Urinary bladder (tissue), 4 donors: ENCODE results near the gene MARCHF3. TPM values are rescaled to one million over a fixed set of nuclear protein-coding genes. Genes with fewer than 3 reads are reported as not detected.

Experiments used
- DNase-seq: peaks from one replicate; pipeline ENCODE4 v3.0.0-alpha.2; 2015; ENCODE audit errors: extremely low spot score
- H3K27ac ChIP-seq: one replicate; pipeline ENCODE4 v1.5.1; 2013; ENCODE audit warnings: low read depth, mild to moderate bottlenecking, moderate library complexity
- H3K36me3 ChIP-seq: one replicate; pipeline ENCODE4 v1.6.1; 2013; ENCODE audit warnings: mild to moderate bottlenecking, moderate library complexity; ENCODE audit not compliant: insufficient read depth
- H3K4me1 ChIP-seq: one replicate; pipeline ENCODE4 v1.6.1; 2013; ENCODE audit warnings: mild to moderate bottlenecking, moderate library complexity; ENCODE audit not compliant: insufficient read depth
- H3K4me3 ChIP-seq: one replicate; pipeline ENCODE4 v1.5.1; 2013; ENCODE audit warnings: low read depth, low read length
- WGBS: extraction: QIAGEN DNeasy Blood & Tissue Kit; methylation state at CpG from one replicate; pipeline ENCODE4 v1.1.7; 2013; 5-methylcytosine and 5-hydroxymethylcytosine counted together
- polyA plus RNA-seq: library from polyadenylated mRNA; stranded (reverse); fragments of 200-250 nt; gene quantifications from one replicate; pipeline ENCODE4 v1.2.3, GENCODE V29; 2013
- total RNA-seq: library from RNA; depleted of rRNA; stranded (reverse); fragments of >200 nt; gene quantifications from one replicate; pipeline ENCODE4 v1.2.3, GENCODE V29; 2014
- donor health status: healthy with polysubstance abuse.
- donor health status: healthy.

Gene MARCHF3
- total and polyA plus RNA-seq, 2 donors, result 8.6 to 9.2 TPM

- WGBS, result 46% methylated on average over 4 of the region's 4 CpGs
- Histone ChIP-seq H3K4me3 (no peak overlapping the region), H3K27ac (no peak overlapping the region), H3K4me1 (no peaks in the 10 kb centered on the region), H3K36me3 (no peaks in the 10 kb centered on the region)
- DNase-seq, result no peak
Measured at GRCh38 chr5:127001621-127002296, 28.6 kb downstream of the MARCHF3 start.

- 88% methylated on average over 3 of the region's 3 CpGs for WGBS
- DNase-seq, result no peak
- Histone ChIP-seq H3K4me3 (no peak overlapping the region), H3K36me3 (no peaks in the 10 kb centered on the region), H3K4me1 (no peaks in the 10 kb centered on the region), H3K27ac (no peak overlapping the region)
Measured at GRCh38 chr5:126998895-126999570, 31.3 kb downstream of the MARCHF3 start.

- no peak for DNase-seq
- H3K4me1 ChIP-seq, result no peaks in the 10 kb centered on the region
- 55% methylated on average over 2 of the region's 2 CpGs for WGBS
- no peak overlapping the region for H3K27ac ChIP-seq
- no peak overlapping the region for H3K4me3 ChIP-seq
- H3K36me3 ChIP-seq, result no peaks in the 10 kb centered on the region
Measured at GRCh38 chr5:126998201-126998631, 32.1 kb downstream of the MARCHF3 start.

GRCh38 chr5:126995689-126996088 lies 34.7 kb downstream of the MARCHF3 start:
- DNase-seq, result no peak
- H3K36me3 ChIP-seq, result no peaks in the 10 kb centered on the region
- WGBS, result 29% methylated on average over 1 of the region's 1 CpG
- H3K27ac ChIP-seq, result no peak overlapping the region
- H3K4me1 ChIP-seq, result no peaks in the 10 kb centered on the region
- H3K4me3 ChIP-seq, result no peak overlapping the region

GRCh38 chr5:126995039-126995438 lies 35.3 kb downstream of the MARCHF3 start:
- Histone ChIP-seq H3K4me3 (no peak overlapping the region), H3K4me1 (no peaks in the 10 kb centered on the region), H3K36me3 (no peaks in the 10 kb centered on the region), H3K27ac (no peak overlapping the region)
- 92% methylated on average over 3 of the region's 3 CpGs for WGBS
- no peak for DNase-seq

GRCh38 chr5:126994485-126994884 lies 35.9 kb downstream of the MARCHF3 start:
- no peaks in the 10 kb centered on the region for H3K36me3 ChIP-seq
- 86% methylated on average over 4 of the region's 4 CpGs for WGBS

GRCh38 chr5:126988021-126988569 lies 42.3 kb downstream of the MARCHF3 start:
- no peak overlapping the region for H3K27ac ChIP-seq
- H3K36me3 ChIP-seq, result no peaks in the 10 kb centered on the region
- DNase-seq, result no peak
- H3K4me1 ChIP-seq, result no peaks in the 10 kb centered on the region
- H3K4me3 ChIP-seq, result no peak overlapping the region
- 76% methylated on average over 3 of the region's 3 CpGs for WGBS

More at GRCh38 chr5:126994485-126994884, 35.9 kb downstream of the MARCHF3 start:
- H3K4me1 ChIP-seq, result no peaks in the 10 kb centered on the region
- no peak overlapping the region for H3K27ac ChIP-seq
- DNase-seq, result no peak
- no peak overlapping the region for H3K4me3 ChIP-seq

- no peak overlapping the region for H3K27ac ChIP-seq
- no peaks in the 10 kb centered on the region for H3K36me3 ChIP-seq
- H3K4me1 ChIP-seq, result no peaks in the 10 kb centered on the region
- WGBS, result 75% methylated on average over 4 of the region's 4 CpGs
- DNase-seq, result no peak
- H3K4me3 ChIP-seq, result no peak overlapping the region
Measured at GRCh38 chr5:126987271-126987899, 43.0 kb downstream of the MARCHF3 start.

GRCh38 chr5:126984632-126985031 lies 45.7 kb downstream of the MARCHF3 start:
- Histone ChIP-seq H3K4me3 (no peak overlapping the region), H3K36me3 (no peaks in the 10 kb centered on the region), H3K4me1 (no peaks in the 10 kb centered on the region), H3K27ac (no peak overlapping the region)
- 83% methylated on average over 2 of the region's 2 CpGs for WGBS
- DNase-seq, result no peak

GRCh38 chr5:126983874-126984266 lies 46.5 kb downstream of the MARCHF3 start:
- WGBS, result 93% methylated on average over 2 of the region's 2 CpGs
- H3K4me1 ChIP-seq, result no peaks in the 10 kb centered on the region
- no peaks in the 10 kb centered on the region for H3K36me3 ChIP-seq
- H3K27ac ChIP-seq, result no peak overlapping the region
- H3K4me3 ChIP-seq, result no peak overlapping the region
- DNase-seq, result no peak

- no peak overlapping the region for H3K4me3 ChIP-seq
- no peak for DNase-seq
- H3K36me3 ChIP-seq, result no peaks in the 10 kb centered on the region
- H3K27ac ChIP-seq, result no peak overlapping the region
- WGBS, result 84% methylated on average over 12 of the region's 12 CpGs
- no peaks in the 10 kb centered on the region for H3K4me1 ChIP-seq
Measured at GRCh38 chr5:126982926-126983873, 47.2 kb downstream of the MARCHF3 start.

GRCh38 chr5:126982202-126982601 lies 48.2 kb downstream of the MARCHF3 start:
- Histone ChIP-seq H3K27ac (no peak overlapping the region), H3K4me3 (no peak overlapping the region), H3K4me1 (no peaks in the 10 kb centered on the region), H3K36me3 (no peaks in the 10 kb centered on the region)
- 90% methylated on average over 1 of the region's 1 CpG for WGBS
- DNase-seq, result no peak

GRCh38 chr5:126981701-126982100 lies 48.7 kb downstream of the MARCHF3 start:
- no peaks in the 10 kb centered on the region for H3K4me1 ChIP-seq
- H3K36me3 ChIP-seq, result no peaks in the 10 kb centered on the region
- 60% methylated on average over 1 of the region's 1 CpG for WGBS
- H3K4me3 ChIP-seq, result no peak overlapping the region
- H3K27ac ChIP-seq, result no peak overlapping the region
- no peak for DNase-seq
